Stimulated activated naive B cell treated with anti-CD40 and anti-IgM and Interleukin-4, amounts not matched to agents 10 μg/mL and 1 μg/mL and 100 μg/mL, for 72 hours (primary cell): Measurements from ENCODE around the gene TBCEL.

Experiments used
- ATAC-seq, 2 donors: fragments of 150-1000 bp; cut with Tn5 transposase; replicated peaks; 2 replicates each; pipeline ENCODE4 v1.10.0; 2021; ENCODE audit warnings: moderate library complexity in 1 of 2
- DNase-seq: peaks from one replicate; pipeline ENCODE4 v3.0.0; 2021
- H3K27ac Mint-ChIP-seq: one replicate; pipeline ENCODE4 v1.8.0; 2022; ENCODE audit warnings: mild to moderate bottlenecking, mixed read lengths
- H3K27me3 Mint-ChIP-seq, 2 donors: one replicate each; pipeline ENCODE4 v1.8.0; 2022; ENCODE audit warnings: mixed read lengths in 2 of 2
- H3K36me3 Mint-ChIP-seq, 2 donors: one replicate each; pipeline ENCODE4 v1.8.0; 2022; ENCODE audit warnings: mixed read lengths in 2 of 2, mild to moderate bottlenecking in 1 of 2
- H3K4me1 Mint-ChIP-seq, 2 donors: one replicate each; pipeline ENCODE4 v1.8.0; 2022; ENCODE audit warnings: mixed read lengths in 2 of 2, mild to moderate bottlenecking in 1 of 2
- H3K4me3 Mint-ChIP-seq, 2 donors: one replicate each; pipeline ENCODE4 v1.8.0; 2022; ENCODE audit warnings: mild to moderate bottlenecking in 2 of 2, mixed read lengths in 2 of 2, moderate library complexity in 1 of 2
- H3K9me3 Mint-ChIP-seq, 2 donors: one replicate each; pipeline ENCODE4 v1.8.0; 2022; ENCODE audit warnings: mixed read lengths in 2 of 2, mild to moderate bottlenecking in 1 of 2

Gene TBCEL

GRCh38 chr11:121063728-121064127 lies 39.8 kb downstream of the TBCEL start:
- peaks cover 6% of the 10 kb centered on the region in 2 donors for H3K4me1 Mint-ChIP-seq
- H3K4me3 Mint-ChIP-seq = no peak overlapping the region
- H3K27me3 Mint-ChIP-seq = no peaks in the 10 kb centered on the region
- DNase-seq = no peak
- H3K9me3 Mint-ChIP-seq = no peaks in the 10 kb centered on the region
- no peak overlapping the region for H3K27ac Mint-ChIP-seq
- no peak for ATAC-seq
- peaks cover 15 to 46% of the 10 kb centered on the region in 2 donors for H3K36me3 Mint-ChIP-seq

DNA sequence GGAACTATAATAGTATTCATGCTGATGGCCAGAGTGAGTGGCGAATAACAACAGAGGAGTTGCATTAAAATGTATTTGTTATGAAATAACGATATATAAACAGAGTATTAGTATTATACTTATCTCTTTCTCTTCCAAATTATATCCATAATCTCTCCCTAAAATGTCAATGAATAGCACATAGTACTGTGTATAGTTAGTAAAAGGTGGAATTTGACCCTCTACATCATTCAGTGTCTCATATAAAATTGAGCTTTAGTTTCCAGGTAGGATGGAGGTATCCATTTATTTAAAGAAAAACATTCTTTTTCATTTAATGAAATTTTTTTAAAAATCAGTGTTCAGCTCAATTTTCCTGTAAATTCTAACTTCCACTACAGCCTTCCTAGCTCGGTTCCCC lies 42.7 kb downstream of the TBCEL start:
- Mint-ChIP-seq H3K9me3 (peaks cover 0 to 4% of the 10 kb centered on the region in 2 donors), H3K27ac (no peak overlapping the region), H3K36me3 (peaks cover 29 to 59% of the 10 kb centered on the region in 2 donors), H3K4me1 (peaks cover 12 to 15% of the 10 kb centered on the region in 2 donors), H3K27me3 (no peaks in the 10 kb centered on the region), H3K4me3 (no peak overlapping the region)
- ATAC-seq (no peak), DNase-seq (no peak)

DNA sequence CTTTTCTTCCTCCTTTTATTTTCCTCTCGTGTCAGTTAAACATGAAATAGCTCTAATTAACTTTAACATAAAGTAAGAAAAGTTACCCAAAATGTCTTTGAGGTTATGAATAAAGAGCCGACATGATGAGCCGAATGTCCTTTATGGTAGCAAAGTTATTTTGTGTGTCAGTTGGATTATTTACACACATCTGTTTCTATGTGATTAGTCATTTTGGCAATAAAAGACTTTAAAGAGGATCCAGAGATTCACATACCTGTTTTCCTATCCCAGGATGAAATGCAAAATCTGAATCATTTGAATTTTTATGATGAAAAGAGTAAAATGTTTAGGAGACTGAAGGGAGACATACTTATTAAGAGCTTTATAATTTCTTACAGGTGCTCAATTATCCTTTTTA lies 43.1 kb downstream of the TBCEL start:
- DNase-seq (no peak), ATAC-seq (no peak)
- Mint-ChIP-seq H3K27ac (no peak overlapping the region), H3K4me3 (no peak overlapping the region), H3K4me1 (peaks cover 12 to 17% of the 10 kb centered on the region in 2 donors), H3K9me3 (peaks cover 0 to 4% of the 10 kb centered on the region in 2 donors), H3K27me3 (no peaks in the 10 kb centered on the region), H3K36me3 (peaks cover 29 to 61% of the 10 kb centered on the region in 2 donors)

- no peak overlapping the region for H3K27ac Mint-ChIP-seq
- no peak for ATAC-seq
Observed at GRCh38 chr11:121067453-121067852, 43.6 kb downstream of the TBCEL start.

DNA sequence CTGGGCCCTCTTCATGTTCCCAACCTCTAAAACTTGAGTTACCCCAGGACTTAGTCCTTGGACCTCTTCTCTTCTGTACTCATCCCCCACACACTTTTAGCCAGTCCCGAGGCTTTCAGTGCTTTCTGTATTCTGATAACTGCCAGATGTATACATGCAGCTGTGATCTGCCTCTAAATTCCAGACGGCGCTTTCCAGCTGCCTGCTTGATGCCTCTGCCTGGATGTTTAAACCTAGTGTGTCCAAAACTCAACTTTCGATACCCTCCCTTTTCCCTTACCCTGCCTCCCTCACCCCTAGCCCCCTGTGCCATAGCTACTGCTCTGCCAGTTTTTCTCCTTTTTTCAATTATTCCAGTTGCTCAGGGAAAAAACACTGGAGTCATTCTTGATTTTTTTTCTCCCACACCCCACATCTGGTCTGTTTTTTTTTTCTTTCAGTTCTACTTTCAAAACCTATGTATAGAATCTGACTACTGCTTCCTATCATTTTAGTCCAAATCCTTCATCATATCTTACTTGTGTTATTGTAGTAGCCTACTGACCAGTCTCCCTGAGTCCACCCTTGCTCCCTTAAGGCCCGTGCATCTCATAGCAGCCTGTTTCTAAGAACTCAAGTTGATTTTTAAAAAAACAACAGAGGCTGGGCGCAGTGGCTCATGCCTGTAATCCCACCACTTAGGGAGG lies 44.2 kb downstream of the TBCEL start:
- no peaks in the 10 kb centered on the region for H3K27me3 Mint-ChIP-seq
- peaks cover 12 to 17% of the 10 kb centered on the region in 2 donors for H3K4me1 Mint-ChIP-seq
- DNase-seq = no peak
- peaks cover 0 to 4% of the 10 kb centered on the region in 2 donors for H3K9me3 Mint-ChIP-seq
- peak overlapping the region; percentile 52 for H3K27ac Mint-ChIP-seq
- peaks cover 27 to 63% of the 10 kb centered on the region in 2 donors for H3K36me3 Mint-ChIP-seq
- H3K4me3 Mint-ChIP-seq = no peak overlapping the region
- no peak for ATAC-seq

More at GRCh38 chr11:121067453-121067852, 43.6 kb downstream of the TBCEL start:
- Mint-ChIP-seq H3K9me3 (peaks cover 0 to 4% of the 10 kb centered on the region in 2 donors), H3K4me3 (no peak overlapping the region), H3K27me3 (no peaks in the 10 kb centered on the region), H3K36me3 (peaks cover 29 to 62% of the 10 kb centered on the region in 2 donors), H3K4me1 (peaks cover 12 to 17% of the 10 kb centered on the region in 2 donors)
- no peak for DNase-seq

DNA sequence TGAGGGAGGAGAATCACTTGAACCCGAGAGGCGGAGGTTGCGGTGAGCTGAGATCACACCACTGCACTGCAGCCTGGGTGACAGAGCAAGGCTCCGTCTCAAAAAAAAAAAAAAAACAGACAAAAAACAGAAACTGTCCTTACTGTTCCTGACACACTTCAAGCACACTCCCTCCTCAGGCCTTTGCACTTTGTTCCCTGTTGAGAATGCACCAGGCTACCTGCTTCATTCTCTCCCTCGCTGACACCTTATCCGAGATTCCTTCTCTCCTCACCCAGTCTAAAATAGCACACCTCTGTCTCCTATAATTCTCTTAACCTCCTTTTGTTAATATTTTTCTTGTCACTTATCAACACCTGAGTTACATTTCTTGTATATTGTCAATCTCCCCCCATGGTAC lies 44.9 kb downstream of the TBCEL start:
- Mint-ChIP-seq H3K4me1 (peaks cover 12 to 17% of the 10 kb centered on the region in 2 donors), H3K4me3 (no peak overlapping the region), H3K27ac (no peak overlapping the region), H3K36me3 (peaks cover 20 to 56% of the 10 kb centered on the region in 2 donors), H3K27me3 (no peaks in the 10 kb centered on the region), H3K9me3 (peaks cover 0 to 4% of the 10 kb centered on the region in 2 donors)
- DNase-seq = no peak
- ATAC-seq = no peak

- no peak for ATAC-seq
- Mint-ChIP-seq H3K9me3 (peaks cover 0 to 4% of the 10 kb centered on the region in 2 donors), H3K4me1 (peaks cover 12 to 17% of the 10 kb centered on the region in 2 donors), H3K4me3 (no peak overlapping the region), H3K27ac (no peak overlapping the region), H3K27me3 (no peaks in the 10 kb centered on the region), H3K36me3 (peaks cover 26 to 57% of the 10 kb centered on the region in 2 donors)
- DNase-seq = no peak
Observed at GRCh38 chr11:121070951-121071845, 47.3 kb downstream of the TBCEL start.

DNA sequence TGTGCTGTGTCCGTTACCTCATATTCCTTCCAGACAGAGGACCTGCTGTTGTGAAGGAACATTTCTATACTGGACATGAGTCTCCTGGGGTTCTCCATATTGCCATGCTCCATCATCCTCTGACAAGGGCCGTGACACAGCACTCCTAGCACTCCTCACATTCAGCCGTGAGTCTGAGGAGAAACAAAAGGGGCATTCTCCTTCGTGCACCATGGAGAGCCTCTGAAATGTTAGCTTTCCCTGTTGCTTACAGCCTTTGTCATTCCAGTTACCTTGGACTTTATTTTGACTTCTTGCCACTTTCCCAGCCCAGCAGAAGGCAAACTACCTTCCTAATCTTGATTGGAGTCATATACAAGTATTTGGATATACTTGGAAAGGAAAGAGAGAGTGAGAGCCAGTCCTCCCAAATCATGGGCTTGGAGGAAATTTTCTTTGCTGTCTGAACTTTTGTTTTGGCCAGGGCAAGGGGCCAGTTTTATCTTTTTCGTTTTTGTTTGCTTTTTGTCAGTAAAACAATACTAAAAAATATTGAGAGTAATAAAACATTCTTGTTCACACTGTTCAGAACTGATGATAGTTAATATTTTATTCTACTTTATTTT lies 48.0 kb downstream of the TBCEL start:
- H3K4me1 Mint-ChIP-seq = peaks cover 12 to 17% of the 10 kb centered on the region in 2 donors
- peaks cover 0 to 4% of the 10 kb centered on the region in 2 donors for H3K9me3 Mint-ChIP-seq
- H3K27ac Mint-ChIP-seq = no peak overlapping the region
- no peak for DNase-seq
- no peak for ATAC-seq
- no peak overlapping the region for H3K4me3 Mint-ChIP-seq
- peaks cover 24 to 53% of the 10 kb centered on the region in 2 donors for H3K36me3 Mint-ChIP-seq
- H3K27me3 Mint-ChIP-seq = no peaks in the 10 kb centered on the region

GRCh38 chr11:121081321-121081720 lies 57.4 kb downstream of the TBCEL start:
- no peaks in the 10 kb centered on the region for H3K4me1 Mint-ChIP-seq
- DNase-seq (no peak), ATAC-seq (no peak)
- H3K9me3 Mint-ChIP-seq = no peaks in the 10 kb centered on the region
- H3K4me3 Mint-ChIP-seq = no peak overlapping the region
- H3K36me3 Mint-ChIP-seq = peaks cover 25 to 26% of the 10 kb centered on the region in 2 donors
- H3K27ac Mint-ChIP-seq = no peak overlapping the region
- no peaks in the 10 kb centered on the region for H3K27me3 Mint-ChIP-seq

- Mint-ChIP-seq H3K36me3 (peaks cover 33 to 34% of the 10 kb centered on the region in 2 donors), H3K27me3 (no peaks in the 10 kb centered on the region), H3K4me3 (no peak overlapping the region), H3K4me1 (no peaks in the 10 kb centered on the region), H3K9me3 (no peaks in the 10 kb centered on the region), H3K27ac (no peak overlapping the region)
- DNase-seq = no peak
- no peak for ATAC-seq
Observed at GRCh38 chr11:121082219-121082618, 58.3 kb downstream of the TBCEL start.

DNA sequence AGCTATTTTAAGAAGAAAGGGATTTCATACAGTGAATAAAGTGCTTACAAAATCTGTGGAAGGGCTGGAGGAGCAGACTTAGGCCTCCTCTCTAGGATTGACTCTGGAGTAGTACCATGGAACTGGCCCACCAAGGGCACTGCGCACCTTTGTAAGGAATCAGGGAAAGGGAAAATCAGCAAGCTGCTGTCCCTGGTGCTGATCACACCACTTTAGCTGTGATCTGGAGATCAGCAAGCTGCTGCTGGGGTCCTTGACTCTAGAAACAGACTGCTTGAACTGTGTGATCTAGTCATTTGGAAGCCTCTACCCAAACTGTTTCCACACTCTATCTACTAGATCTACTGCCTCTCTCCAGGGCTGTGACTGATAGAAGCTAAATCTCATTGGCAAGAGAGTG lies 58.8 kb downstream of the TBCEL start:
- no peak overlapping the region for H3K27ac Mint-ChIP-seq
- H3K4me1 Mint-ChIP-seq = no peaks in the 10 kb centered on the region
- no peak for DNase-seq
- no peak for ATAC-seq
- no peaks in the 10 kb centered on the region for H3K9me3 Mint-ChIP-seq
- no peak overlapping the region for H3K4me3 Mint-ChIP-seq
- peaks cover 36 to 39% of the 10 kb centered on the region in 2 donors for H3K36me3 Mint-ChIP-seq
- no peaks in the 10 kb centered on the region for H3K27me3 Mint-ChIP-seq

DNA sequence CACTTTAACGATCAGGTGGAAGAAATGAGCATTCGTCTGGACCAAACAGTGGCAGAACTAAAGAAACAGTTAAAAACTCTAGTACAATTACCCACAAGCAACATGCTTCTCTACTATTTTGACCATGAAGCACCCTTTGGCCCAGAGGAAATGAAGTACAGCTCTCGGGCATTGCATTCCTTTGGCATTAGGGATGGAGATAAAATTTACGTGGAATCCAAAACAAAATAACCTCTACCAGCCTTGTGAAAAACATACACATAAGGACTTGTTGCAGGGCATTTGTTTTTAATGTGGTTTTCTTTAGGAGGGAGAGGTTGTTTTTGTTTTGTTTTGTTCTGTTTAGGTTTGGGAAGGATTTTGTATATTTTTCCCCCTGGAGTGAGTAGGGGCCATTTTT lies 63.0 kb downstream of the TBCEL start:
- Mint-ChIP-seq H3K4me3 (no peak overlapping the region), H3K4me1 (peaks cover 2 to 7% of the 10 kb centered on the region in 2 donors), H3K36me3 (peaks cover 34 to 42% of the 10 kb centered on the region in 2 donors), H3K9me3 (no peaks in the 10 kb centered on the region), H3K27me3 (no peaks in the 10 kb centered on the region), H3K27ac (no peak overlapping the region)
- DNase-seq = no peak
- no peak for ATAC-seq

DNA sequence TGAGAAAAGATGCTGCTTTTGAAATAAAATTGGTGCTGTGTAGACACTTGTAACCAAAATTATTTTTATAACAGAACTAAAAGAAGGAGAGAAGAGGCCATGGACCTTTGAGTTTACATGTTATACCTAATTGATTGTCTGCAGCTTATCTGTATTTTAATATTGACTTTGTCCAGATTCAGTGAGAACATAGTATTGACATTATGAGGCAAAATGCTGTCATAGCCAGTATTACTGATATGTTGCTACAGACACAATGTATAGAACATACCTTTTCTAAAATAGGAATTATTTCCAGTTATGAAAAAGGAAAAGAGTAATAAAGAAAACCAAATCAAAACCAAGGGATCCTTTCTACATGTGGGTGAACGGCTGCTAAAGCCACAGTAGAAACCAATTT lies 65.7 kb downstream of the TBCEL start:
- H3K36me3 Mint-ChIP-seq = peaks cover 24 to 33% of the 10 kb centered on the region in 2 donors
- H3K4me3 Mint-ChIP-seq = no peak overlapping the region
- DNase-seq = no peak
- no peak for ATAC-seq
- H3K9me3 Mint-ChIP-seq = no peaks in the 10 kb centered on the region
- H3K27ac Mint-ChIP-seq = no peak overlapping the region
- peaks cover 2 to 7% of the 10 kb centered on the region in 2 donors for H3K4me1 Mint-ChIP-seq
- no peaks in the 10 kb centered on the region for H3K27me3 Mint-ChIP-seq

- no peak for ATAC-seq
- H3K9me3 Mint-ChIP-seq = no peaks in the 10 kb centered on the region
- no peaks in the 10 kb centered on the region for H3K27me3 Mint-ChIP-seq
- peaks cover 2 to 7% of the 10 kb centered on the region in 2 donors for H3K4me1 Mint-ChIP-seq
- no peak for DNase-seq
- H3K4me3 Mint-ChIP-seq = no peak overlapping the region
- H3K27ac Mint-ChIP-seq = no peak overlapping the region
- peaks cover 21 to 32% of the 10 kb centered on the region in 2 donors for H3K36me3 Mint-ChIP-seq
Observed at GRCh38 chr11:121090145-121090721, 66.3 kb downstream of the TBCEL start.
